Transverse colon (tissue), 4 donors: ENCODE data around the gene STPG3. TPM values are rescaled to one million over a fixed set of nuclear protein-coding genes. Genes with fewer than 3 reads are reported as not detected.

Experiments
- DNase-seq: peaks from one replicate; pipeline ENCODE4 v3.0.0-alpha.2; 2019
- H3K27ac ChIP-seq, 4 donors: fragments of 200-600 bp; sonication (generic); 2 replicates each; pipeline ENCODE4 v1.5.1; 2016 to 2018; ENCODE audit warnings: inconsistent platforms in 4 of 4
- H3K27me3 ChIP-seq: fragments of 200-600 bp; sonication (generic); 2 replicates; pipeline ENCODE4 v1.5.1; 2017; ENCODE audit warnings: inconsistent platforms
- H3K36me3 ChIP-seq, 4 donors: fragments of 200-600 bp; sonication (generic); 2 replicates each; pipeline ENCODE4 v1.5.1; 2017 to 2019; ENCODE audit warnings: inconsistent platforms in 4 of 4
- H3K4me1 ChIP-seq, 4 donors: fragments of 200-600 bp; sonication (generic); 2 replicates each; pipeline ENCODE4 v1.5.1; 2017 to 2020; ENCODE audit warnings: inconsistent platforms in 4 of 4
- H3K4me3 ChIP-seq, 4 donors: fragments of 200-600 bp; sonication (generic); 1 replicate in 1 of 4; 2 replicates in 3 of 4; pipeline versions ENCODE4 v1.5.1 to v1.6.1; 2017 to 2019; ENCODE audit warnings: inconsistent platforms in 4 of 4
- H3K9me3 ChIP-seq, 2 donors: fragments of 200-600 bp; sonication (generic); 2 replicates each; pipeline ENCODE4 v1.5.1; 2017 to 2019; ENCODE audit warnings: inconsistent platforms in 2 of 2
- EP300 ChIP-seq: sonication (generic); formaldehyde crosslinking; IDR thresholded peaks from one replicate; pipeline ENCODE4 v1.6.1; 2017; ENCODE audit warnings: antibody characterized with exemption, low read depth
- POLR2A ChIP-seq: fragments of 450-650 bp; IDR thresholded peaks from one replicate; pipeline ENCODE4 v1.6.1; 2016; ENCODE audit warnings: antibody characterized with exemption, mild to moderate bottlenecking, moderate library complexity
- POLR2AphosphoS5 ChIP-seq, 3 donors: sonication (generic); formaldehyde crosslinking; IDR thresholded peaks; one replicate each; pipeline ENCODE4 v1.6.1; 2016; ENCODE audit warnings: antibody characterized with exemption in 3 of 3
- WGBS, 2 donors: methylation state at CpG; one replicate each; pipeline ENCODE4 v1.1.5; 2018; ENCODE audit warnings: low coverage in 1 of 2; 5-methylcytosine and 5-hydroxymethylcytosine counted together
- in situ Hi-C, 4 donors: fragments of 200-750 bp; cut with MboI; loops; one replicate each; pipeline versions ENCODE4 v1.15.0 to v1.15.1; 2017; ENCODE audit warnings: low sequenced_read_pairs in 3 of 4, low pct_ligation_motif_present in 1 of 4, low pct_unique_long_range_greater_than_20kb in 1 of 4
- intact Hi-C: fragments of 100-400 bp; cut with DNase I; formaldehyde crosslinking; loops from one replicate; pipeline ENCODE4 v1.15.1; 2023; ENCODE audit warnings: low total_unique reads
- total RNA-seq, 4 donors: library from RNA; depleted of rRNA; stranded (reverse); fragments of >200 nt; gene quantifications; one replicate each; pipeline ENCODE4 v1.1.0, GENCODE V29; 2016
- TF ChIP-seq, protein P1 (sequence below), 5 experiments: fragments of 200-600 bp in 3 of 5; fragments of 450-650 bp in 2 of 5; sonication (generic) in 3 of 5; IDR thresholded peaks; 1 replicate in 2 of 5; 2 replicates in 3 of 5; pipeline ENCODE4 v1.5.1; 2016 to 2017; ENCODE audit warnings: antibody characterized with exemption in 5 of 5, inconsistent platforms in 3 of 5, mild to moderate bottlenecking in 2 of 5, moderate library complexity in 1 of 5

Gene STPG3
- total RNA-seq, 4 donors from 2014 or later: not detected

DNA sequence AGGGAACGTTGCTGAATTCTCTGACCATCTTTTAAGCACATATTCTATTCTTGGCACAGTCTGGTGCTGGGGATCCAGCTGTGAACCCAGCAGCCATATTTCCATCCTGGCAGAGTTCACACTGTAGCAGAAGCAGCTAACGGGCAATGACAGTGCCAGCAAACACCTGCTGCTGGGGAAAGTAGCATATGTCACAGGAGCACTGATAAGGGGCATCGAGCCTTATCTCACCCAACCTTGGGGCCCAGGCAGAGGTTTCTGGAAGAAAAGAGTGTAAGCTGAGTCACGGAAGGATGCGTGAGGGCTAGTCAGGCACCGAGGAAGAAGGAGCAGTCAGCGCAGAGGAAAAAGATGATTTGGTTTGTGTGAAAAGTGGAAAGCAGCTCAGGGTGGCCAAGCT is 44.5 kb upstream of the STPG3 start:
- H3K9me3 ChIP-seq: no peaks in the 10 kb centered on the region
- no peak overlapping the region for H3K27ac ChIP-seq
- 60 to 74% methylated on average over 4 to 7 of the region's 7 CpGs for WGBS, 2 donors
- DNase-seq: no peak
- H3K4me1 ChIP-seq: peaks cover 26 to 45% (median 35%) of the 10 kb centered on the region in 4 donors
- intact Hi-C loops: no loop called here
- H3K27me3 ChIP-seq: no peaks in the 10 kb centered on the region
- no peaks in the 10 kb centered on the region for H3K36me3 ChIP-seq
- in situ Hi-C loops: loop anchor here in 1 of 4 donors (25.0 kb wide), 1 partner anchor 94 kb away; the partner anchor contains the start of gene DPP7
- TF ChIP-seq, protein P1, sequence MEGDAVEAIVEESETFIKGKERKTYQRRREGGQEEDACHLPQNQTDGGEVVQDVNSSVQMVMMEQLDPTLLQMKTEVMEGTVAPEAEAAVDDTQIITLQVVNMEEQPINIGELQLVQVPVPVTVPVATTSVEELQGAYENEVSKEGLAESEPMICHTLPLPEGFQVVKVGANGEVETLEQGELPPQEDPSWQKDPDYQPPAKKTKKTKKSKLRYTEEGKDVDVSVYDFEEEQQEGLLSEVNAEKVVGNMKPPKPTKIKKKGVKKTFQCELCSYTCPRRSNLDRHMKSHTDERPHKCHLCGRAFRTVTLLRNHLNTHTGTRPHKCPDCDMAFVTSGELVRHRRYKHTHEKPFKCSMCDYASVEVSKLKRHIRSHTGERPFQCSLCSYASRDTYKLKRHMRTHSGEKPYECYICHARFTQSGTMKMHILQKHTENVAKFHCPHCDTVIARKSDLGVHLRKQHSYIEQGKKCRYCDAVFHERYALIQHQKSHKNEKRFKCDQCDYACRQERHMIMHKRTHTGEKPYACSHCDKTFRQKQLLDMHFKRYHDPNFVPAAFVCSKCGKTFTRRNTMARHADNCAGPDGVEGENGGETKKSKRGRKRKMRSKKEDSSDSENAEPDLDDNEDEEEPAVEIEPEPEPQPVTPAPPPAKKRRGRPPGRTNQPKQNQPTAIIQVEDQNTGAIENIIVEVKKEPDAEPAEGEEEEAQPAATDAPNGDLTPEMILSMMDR (IDR thresholded peaks at IDR 0.05): no peak
- no peak for TF ChIP-seq POLR2AphosphoS5 (IDR thresholded peaks at IDR 0.05)
- TF ChIP-seq POLR2A: no peak
- no peak for TF ChIP-seq EP300
- peak overlapping the region in 1 of 4 donors; percentile 92 for H3K4me3 ChIP-seq

DNA sequence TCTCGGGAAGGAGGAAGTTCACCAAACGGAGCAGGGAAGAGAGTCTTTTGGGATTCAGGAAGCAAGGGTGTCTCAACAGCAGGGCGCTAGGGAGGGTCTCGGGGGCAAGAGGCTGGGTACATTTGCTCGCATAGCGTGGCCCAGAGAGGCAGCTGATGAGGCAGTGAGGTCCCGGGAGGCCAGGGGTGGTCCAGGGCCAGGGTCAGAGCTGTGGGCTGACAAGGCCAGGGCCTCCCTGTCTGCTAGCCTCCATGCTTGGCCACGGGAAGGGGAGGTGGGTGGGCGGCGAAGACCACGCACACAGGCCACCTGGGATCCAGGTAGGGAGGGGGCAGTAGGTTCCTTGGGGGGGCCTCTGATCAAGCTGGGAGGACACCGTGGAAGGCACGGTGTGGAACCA is 39.6 kb upstream of the STPG3 start:
- no peak for TF ChIP-seq POLR2A
- TF ChIP-seq, protein P1 (IDR thresholded peaks at IDR 0.05): no peak
- no peak for TF ChIP-seq POLR2AphosphoS5 (IDR thresholded peaks at IDR 0.05)
- no peak for TF ChIP-seq EP300

DNA sequence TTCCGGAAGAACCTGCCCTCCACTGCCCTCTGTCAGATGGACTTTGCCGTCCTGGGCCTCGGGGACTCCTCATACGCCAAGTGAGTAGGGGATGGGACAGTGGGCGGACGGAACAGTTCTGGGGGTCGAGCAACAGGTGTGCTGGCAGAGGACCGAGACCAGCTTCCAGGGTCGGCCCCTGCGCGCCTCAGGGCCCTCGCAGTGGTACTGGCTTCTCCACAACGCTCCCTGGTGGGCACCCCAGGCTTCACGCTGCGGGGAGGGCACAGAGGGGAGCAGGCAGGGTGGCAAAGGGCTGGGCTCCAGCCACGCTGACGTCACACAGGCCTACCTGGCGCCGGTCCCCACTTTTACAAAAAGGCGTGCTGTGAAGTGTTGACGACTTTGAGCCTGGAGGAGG is 38.6 kb upstream of the STPG3 start:
- intact Hi-C loops: no loop called here

More for the DNA sequence above, 39.6 kb upstream of the STPG3 start:
- DNase-seq: no peak
- no peaks in the 10 kb centered on the region for H3K36me3 ChIP-seq
- no peak overlapping the region for H3K27ac ChIP-seq
- no peak overlapping the region for H3K4me3 ChIP-seq
- intact Hi-C loops (no loop called here), in situ Hi-C loops (loop anchor here in 1 of 4 donors (25.0 kb wide), 1 partner anchor 99 kb away; the partner anchor contains the start of gene DPP7)
- WGBS, 2 donors: 82% methylated on average over 13 of the region's 13 CpGs; no CpG with 5 or more reads in 1 of the 2 donors
- no peaks in the 10 kb centered on the region for H3K27me3 ChIP-seq
- H3K9me3 ChIP-seq: no peaks in the 10 kb centered on the region
- H3K4me1 ChIP-seq: peaks cover 3 to 6% (median 4%) of the 10 kb centered on the region in 4 donors

DNA sequence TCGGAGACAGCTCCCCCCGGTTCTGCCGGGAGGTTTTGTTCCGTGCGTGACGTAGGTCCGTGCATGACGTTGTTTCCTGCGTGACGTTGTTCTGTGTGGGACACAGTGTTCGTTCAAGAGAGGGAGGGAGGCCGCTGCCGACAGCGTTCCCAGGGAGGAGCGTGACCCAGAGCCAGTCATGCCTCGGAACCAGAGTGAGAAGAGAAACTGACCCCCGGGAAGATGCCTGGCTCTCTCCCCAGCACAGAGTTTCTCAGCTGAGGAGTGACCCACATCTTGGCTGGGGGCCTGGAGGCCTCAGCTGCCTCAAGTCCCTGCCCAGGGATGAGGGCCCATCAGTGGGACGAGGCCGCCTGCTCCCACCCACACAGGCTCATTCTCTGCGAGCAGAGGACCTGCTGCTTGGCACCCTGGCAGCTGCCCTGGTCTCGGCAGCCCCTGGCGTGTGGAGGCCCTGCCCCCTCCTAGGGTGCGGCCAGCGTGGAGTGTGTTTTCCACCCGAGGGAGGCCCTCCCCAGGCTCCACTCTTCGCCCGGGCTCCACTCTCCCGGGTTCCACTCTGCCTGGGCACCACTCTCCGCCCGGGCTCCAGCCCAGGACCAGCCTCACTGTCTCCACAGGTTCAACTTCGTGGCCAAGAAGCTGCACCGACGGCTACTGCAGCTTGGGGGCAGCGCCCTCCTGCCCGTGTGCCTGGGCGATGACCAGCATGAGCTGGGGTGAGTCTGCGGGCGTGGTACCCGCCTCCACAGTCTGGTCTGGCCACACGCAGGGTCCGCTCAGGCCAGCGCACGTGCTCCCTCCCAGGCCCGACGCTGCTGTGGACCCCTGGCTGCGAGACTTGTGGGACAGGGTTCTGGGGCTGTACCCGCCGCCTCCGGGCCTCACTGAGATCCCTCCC is 37.7 kb upstream of the STPG3 start:
- Histone ChIP-seq H3K27ac (no peak overlapping the region), H3K9me3 (no peaks in the 10 kb centered on the region), H3K27me3 (no peaks in the 10 kb centered on the region), H3K36me3 (no peaks in the 10 kb centered on the region), H3K4me3 (no peak overlapping the region), H3K4me1 (peaks cover 0 to 19% (median 16%) of the 10 kb centered on the region in 4 donors)
- in situ Hi-C loops (loop anchor here in 1 of 4 donors (25.0 kb wide), 1 partner anchor 101 kb away; the partner anchor contains the start of gene DPP7), intact Hi-C loops (no loop called here)
- no peak for TF ChIP-seq EP300
- TF ChIP-seq, protein P1 (IDR thresholded peaks at IDR 0.05): peak in 1 of 5 experiments; percentile 10
- 88% methylated on average over 49 of the region's 49 CpGs; no CpG with 5 or more reads in 1 of the 2 donors for WGBS, 2 donors
- DNase-seq: no peak

More for the DNA sequence above, 38.6 kb upstream of the STPG3 start:
- DNase-seq: no peak
- in situ Hi-C loops: loop anchor here in 1 of 4 donors (25.0 kb wide), 1 partner anchor 100 kb away; the partner anchor contains the start of gene DPP7
- Histone ChIP-seq H3K4me3 (no peak overlapping the region), H3K9me3 (no peaks in the 10 kb centered on the region), H3K4me1 (peaks cover 0 to 10% (median 8%) of the 10 kb centered on the region in 4 donors), H3K36me3 (no peaks in the 10 kb centered on the region), H3K27me3 (no peaks in the 10 kb centered on the region), H3K27ac (no peak overlapping the region)
- 75% methylated on average over 21 of the region's 21 CpGs; no CpG with 5 or more reads in 1 of the 2 donors for WGBS, 2 donors
- TF ChIP-seq EP300 (no peak), POLR2AphosphoS5 (IDR thresholded peaks at IDR 0.05) (no peak), POLR2A (no peak)
- TF ChIP-seq, protein P1 (IDR thresholded peaks at IDR 0.05): no peak
